ENCODE measurements around the gene CNR2.
"Not testable (repeated sequence)": the region's sequence is repeated elsewhere in the genome, so short reads cannot be mapped to it uniquely, and the experiment has no call there.

Gene CNR2

GRCh38 chr1:23916209-23917131 is 3.3 kb upstream of the CNR2 start:
- DNase-seq, result peak; percentile 59

GRCh38 chr1:23915466-23915865 is 2.3 kb upstream of the CNR2 start:
- no peak for DNase-seq

GRCh38 chr1:23914921-23915320 is 1.8 kb upstream of the CNR2 start:
- DNase-seq, result no peak

- no peak for DNase-seq
Measured at GRCh38 chr1:23911921-23912320, 1.2 kb downstream of the CNR2 start.

GRCh38 chr1:23910553-23911246 is 2.5 kb downstream of the CNR2 start:
- no peak for DNase-seq

- no peak for DNase-seq
Measured at GRCh38 chr1:23910144-23910543, 3.0 kb downstream of the CNR2 start.

GRCh38 chr1:23909412-23909811 is 3.8 kb downstream of the CNR2 start:
- no peak for DNase-seq

GRCh38 chr1:23908453-23909341 is 4.5 kb downstream of the CNR2 start:
- peak; percentile 26 for DNase-seq

- DNase-seq, result no peak
Measured at GRCh38 chr1:23906731-23907130, 6.4 kb downstream of the CNR2 start.

- no peak for DNase-seq
Measured at GRCh38 chr1:23905461-23906025, 7.6 kb downstream of the CNR2 start.

- no peak for DNase-seq
Measured at GRCh38 chr1:23904748-23905357, 8.3 kb downstream of the CNR2 start.

- DNase-seq, result no peak
Measured at GRCh38 chr1:23903754-23904153, 9.4 kb downstream of the CNR2 start.

- DNase-seq, result no peak
Measured at GRCh38 chr1:23902321-23903278, 10.6 kb downstream of the CNR2 start.

GRCh38 chr1:23900017-23900416 is 13.1 kb downstream of the CNR2 start:
- not testable (repeated sequence) for DNase-seq

- DNase-seq, result no peak
Measured at GRCh38 chr1:23899070-23899469, 14.1 kb downstream of the CNR2 start.

GRCh38 chr1:23897083-23897482 is 16.1 kb downstream of the CNR2 start:
- no peak for DNase-seq

- DNase-seq, result no peak
Measured at GRCh38 chr1:23896491-23896890, 16.7 kb downstream of the CNR2 start.

- no peak for DNase-seq
Measured at GRCh38 chr1:23895993-23896392, 17.2 kb downstream of the CNR2 start.

- DNase-seq, result no peak
Measured at GRCh38 chr1:23895082-23895481, 18.1 kb downstream of the CNR2 start.

GRCh38 chr1:23889074-23889473 is 24.1 kb downstream of the CNR2 start:
- no peak for DNase-seq

- no peak for DNase-seq
Measured at GRCh38 chr1:23885222-23885621, 27.9 kb downstream of the CNR2 start.

Data from CD4-positive, alpha-beta T cell treated with Interleukin-6 for 4 hours (primary cell).